22Rv1 (cell line): ENCODE measurements around the gene GPR52.

Experiments used
- CTCF ChIP-seq: fragments of 450-650 bp; IDR thresholded peaks from 2 replicates; pipeline ENCODE4 v1.5.1; 2017; ENCODE audit warnings: mild to moderate bottlenecking
- ZFX ChIP-seq: fragments of 450-650 bp; IDR thresholded peaks from 2 replicates; pipeline ENCODE4 v1.6.1; 2017; ENCODE audit warnings: antibody characterized with exemption, borderline replicate concordance

- TF ChIP-seq CTCF (no peak), ZFX (no peak)
These were observed 21.6 kb upstream of the GPR52 start for GRCh38 chr1:174426153-174426552.
